Thyroid gland (tissue), 4 donors: ENCODE measurements around the gene TTC21A.

Source experiments
- CTCF ChIP-seq, 6 experiments: fragments of 200-600 bp in 3 of 6; fragments of 450-650 bp in 3 of 6; sonication (generic) in 3 of 6; IDR thresholded peaks; one replicate each; pipeline ENCODE4 v1.5.1; 2016 to 2019; ENCODE audit warnings: antibody characterized with exemption in 6 of 6, mild to moderate bottlenecking in 2 of 6, inconsistent platforms in 1 of 6, moderate library complexity in 1 of 6
- POLR2A ChIP-seq, 2 donors: fragments of 450-650 bp; IDR thresholded peaks; one replicate each; pipeline ENCODE4 v1.6.1; 2017; ENCODE audit warnings: antibody characterized with exemption in 2 of 2, mild to moderate bottlenecking in 2 of 2, moderate library complexity in 1 of 2

DNA sequence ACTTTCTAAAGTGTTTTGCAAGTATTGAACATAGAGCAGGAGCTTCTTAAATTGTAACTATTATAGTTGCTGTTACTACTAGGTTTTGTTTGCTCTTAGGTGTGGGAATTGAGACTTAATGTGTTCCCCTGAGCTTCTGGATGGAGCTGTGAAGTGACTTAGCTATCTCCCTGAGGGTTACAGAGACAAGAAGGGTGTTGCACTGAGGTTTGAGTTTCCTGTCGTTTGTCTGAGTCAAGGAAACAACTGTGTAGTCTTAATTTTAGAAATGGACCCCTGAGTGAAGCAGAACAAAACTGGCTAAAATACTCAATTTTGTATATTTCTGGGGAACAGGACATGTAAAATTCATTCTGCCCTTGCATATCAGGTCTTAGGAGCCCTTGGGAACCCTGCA, 20.4 kb downstream of the TTC21A start:
- TF ChIP-seq CTCF (IDR thresholded peaks at IDR 0.05): no peak
- TF ChIP-seq POLR2A (IDR thresholded peaks at IDR 0.05): no peak
